Heart left ventricle (tissue), 13 donors: Measurements from ENCODE around the gene GYG1.

ENCODE experiments used
- POLR2A ChIP-seq, 2 donors: fragments of 450-650 bp; IDR thresholded peaks; one replicate each; pipeline ENCODE4 v1.6.1; 2017; ENCODE audit warnings: antibody characterized with exemption in 2 of 2, mild to moderate bottlenecking in 2 of 2, moderate library complexity in 2 of 2
- TF ChIP-seq, protein P1 (sequence below), 12 donors: fragments of 200-600 bp; sonication (generic) in 4 of 12; IDR thresholded peaks; one replicate each; pipeline versions ENCODE4 v1.5.0 to v1.8.0; 2018 to 2022; ENCODE audit warnings: antibody characterized with exemption in 12 of 12, mild to moderate bottlenecking in 5 of 12
- donor health status: ischemic (EF 13 %, LVEDD 7.1; RV severe dilation, severe dysfunction).
- donor health status: DM: no; HTN: yes; CAD: no.
- donor health status: DM: no; HTN: no; CAD: no.
- donor health status: ischemic (EF 25% LVEDD 6.9; RV normal size, moderate dysfunction).
- donor health status: ischemic (EF 25% LVEDD 5.7; RV mildly dilated, moderate dysfunction).
- donor health status: ischemic (EF 35%, LVEDD 5.7; RV mildly dilated, moderate dysfunction).
- donor health status: nonischemic (EF 11% LVEDD 7.7; RV severe dilation, severe dysfunction).
- donor health status: DM: yes; HTN: yes; CAD: no.
- donor health status: PGD.
- donor health status: ischemic (EF 29% LVEDD 5.4; RV normal size, mild dysfunction).
- donor health status: nonischemic (EF 23%, LVEDD 6.1; RV moderate dilation, normal function).

DNA sequence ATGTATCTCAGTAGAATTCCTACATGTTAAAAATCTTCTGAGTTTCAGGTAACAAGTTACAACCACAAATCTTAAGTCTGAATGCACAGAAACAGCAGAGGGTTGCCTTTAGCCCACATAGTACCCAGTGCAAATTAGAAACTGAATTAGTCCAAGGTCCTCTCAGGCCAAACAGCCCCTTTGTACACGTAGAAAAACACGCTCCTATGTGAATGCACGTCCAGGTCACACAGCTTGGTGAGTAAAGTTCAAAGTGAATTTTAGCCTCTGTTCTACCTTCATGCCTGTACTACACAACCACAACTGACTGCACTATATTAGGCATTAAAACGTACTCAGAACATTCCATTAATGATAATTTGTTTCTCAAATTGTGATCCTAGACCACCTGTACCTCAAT lies 46.3 kb downstream of the GYG1 start:
- TF ChIP-seq POLR2A (IDR thresholded peaks at IDR 0.05) = no peak
- TF ChIP-seq, protein P1, sequence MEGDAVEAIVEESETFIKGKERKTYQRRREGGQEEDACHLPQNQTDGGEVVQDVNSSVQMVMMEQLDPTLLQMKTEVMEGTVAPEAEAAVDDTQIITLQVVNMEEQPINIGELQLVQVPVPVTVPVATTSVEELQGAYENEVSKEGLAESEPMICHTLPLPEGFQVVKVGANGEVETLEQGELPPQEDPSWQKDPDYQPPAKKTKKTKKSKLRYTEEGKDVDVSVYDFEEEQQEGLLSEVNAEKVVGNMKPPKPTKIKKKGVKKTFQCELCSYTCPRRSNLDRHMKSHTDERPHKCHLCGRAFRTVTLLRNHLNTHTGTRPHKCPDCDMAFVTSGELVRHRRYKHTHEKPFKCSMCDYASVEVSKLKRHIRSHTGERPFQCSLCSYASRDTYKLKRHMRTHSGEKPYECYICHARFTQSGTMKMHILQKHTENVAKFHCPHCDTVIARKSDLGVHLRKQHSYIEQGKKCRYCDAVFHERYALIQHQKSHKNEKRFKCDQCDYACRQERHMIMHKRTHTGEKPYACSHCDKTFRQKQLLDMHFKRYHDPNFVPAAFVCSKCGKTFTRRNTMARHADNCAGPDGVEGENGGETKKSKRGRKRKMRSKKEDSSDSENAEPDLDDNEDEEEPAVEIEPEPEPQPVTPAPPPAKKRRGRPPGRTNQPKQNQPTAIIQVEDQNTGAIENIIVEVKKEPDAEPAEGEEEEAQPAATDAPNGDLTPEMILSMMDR (IDR thresholded peaks at IDR 0.05) = no peak
